Measurements from ENCODE around the gene TM7SF3. TPM values are rescaled to one million over a fixed set of nuclear protein-coding genes. Genes with fewer than 3 reads are reported as not detected.

The TM7SF3 gene
- total RNA-seq, 4 donors from 2014 or later = 67.2 to 142 (median 124) TPM

- 81% methylated on average over 4 of the region's 4 CpGs for WGBS
- no peak overlapping the region for H3K27ac ChIP-seq
- peaks cover 29% of the 10 kb centered on the region for H3K36me3 ChIP-seq
- no peak overlapping the region for H3K4me3 ChIP-seq
- no peaks in the 10 kb centered on the region for H3K27me3 ChIP-seq
- H3K4me1 ChIP-seq = no peaks in the 10 kb centered on the region
- H3K9me3 ChIP-seq = no peaks in the 10 kb centered on the region
- no peak for DNase-seq (ENCODE audit: low spot score in 2 of 2)
- TF ChIP-seq EP300 (IDR thresholded peaks at IDR 0.05) (no peak), POLR2AphosphoS5 (IDR thresholded peaks at IDR 0.05) (no peak), POLR2A (IDR thresholded peaks at IDR 0.05) (no peak)
- TF ChIP-seq, protein P1, sequence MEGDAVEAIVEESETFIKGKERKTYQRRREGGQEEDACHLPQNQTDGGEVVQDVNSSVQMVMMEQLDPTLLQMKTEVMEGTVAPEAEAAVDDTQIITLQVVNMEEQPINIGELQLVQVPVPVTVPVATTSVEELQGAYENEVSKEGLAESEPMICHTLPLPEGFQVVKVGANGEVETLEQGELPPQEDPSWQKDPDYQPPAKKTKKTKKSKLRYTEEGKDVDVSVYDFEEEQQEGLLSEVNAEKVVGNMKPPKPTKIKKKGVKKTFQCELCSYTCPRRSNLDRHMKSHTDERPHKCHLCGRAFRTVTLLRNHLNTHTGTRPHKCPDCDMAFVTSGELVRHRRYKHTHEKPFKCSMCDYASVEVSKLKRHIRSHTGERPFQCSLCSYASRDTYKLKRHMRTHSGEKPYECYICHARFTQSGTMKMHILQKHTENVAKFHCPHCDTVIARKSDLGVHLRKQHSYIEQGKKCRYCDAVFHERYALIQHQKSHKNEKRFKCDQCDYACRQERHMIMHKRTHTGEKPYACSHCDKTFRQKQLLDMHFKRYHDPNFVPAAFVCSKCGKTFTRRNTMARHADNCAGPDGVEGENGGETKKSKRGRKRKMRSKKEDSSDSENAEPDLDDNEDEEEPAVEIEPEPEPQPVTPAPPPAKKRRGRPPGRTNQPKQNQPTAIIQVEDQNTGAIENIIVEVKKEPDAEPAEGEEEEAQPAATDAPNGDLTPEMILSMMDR (IDR thresholded peaks at IDR 0.05) = no peak
These were observed 25.5 kb downstream of the TM7SF3 start for GRCh38 chr12:26988703-26989102.

DNA sequence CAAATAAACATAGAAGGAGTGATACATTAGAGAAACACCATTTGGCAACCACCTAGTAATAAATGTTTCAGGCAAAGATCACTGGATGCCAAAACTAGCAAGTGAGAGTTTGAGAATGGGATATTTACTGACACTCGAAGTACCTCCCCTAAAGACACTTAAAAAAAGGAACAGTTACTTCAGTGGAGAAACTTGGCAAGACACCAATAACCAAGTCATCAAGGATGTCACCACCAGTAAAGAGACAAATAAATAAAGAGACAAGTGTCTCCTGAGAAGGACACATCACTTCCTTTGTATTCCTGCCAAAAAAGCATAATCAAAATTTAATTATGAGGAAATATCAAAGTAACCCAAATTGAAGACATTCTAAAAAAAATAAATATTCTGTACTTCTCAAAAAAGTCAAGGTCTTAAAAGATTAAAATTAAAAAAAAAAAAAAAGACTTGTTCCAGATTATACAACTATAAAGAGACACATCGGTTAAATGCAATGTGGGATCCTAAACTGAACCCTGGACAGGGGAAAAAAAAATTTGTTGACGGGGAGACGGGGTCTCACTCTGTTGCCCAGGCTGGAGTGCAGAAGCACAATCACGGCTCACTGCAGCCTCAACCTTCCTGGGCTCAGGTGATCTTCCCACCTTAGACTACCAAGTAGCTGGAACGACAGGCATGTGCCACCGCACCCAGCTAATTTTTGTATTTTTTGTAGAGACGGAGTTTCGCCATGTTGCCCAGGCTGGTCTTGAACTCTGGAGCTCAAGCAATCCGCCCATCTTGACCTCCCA lies 26.4 kb downstream of the TM7SF3 start:
- no peak for DNase-seq (ENCODE audit: low spot score in 2 of 2)
- Histone ChIP-seq H3K4me1 (no peaks in the 10 kb centered on the region), H3K4me3 (no peak overlapping the region), H3K36me3 (peaks cover 21% of the 10 kb centered on the region), H3K27ac (no peak overlapping the region), H3K9me3 (no peaks in the 10 kb centered on the region), H3K27me3 (no peaks in the 10 kb centered on the region)
- WGBS = 83% methylated on average over 10 of the region's 10 CpGs
- TF ChIP-seq, protein P1 (IDR thresholded peaks at IDR 0.05) = no peak
- TF ChIP-seq POLR2AphosphoS5 (IDR thresholded peaks at IDR 0.05) = no peak
- no peak for TF ChIP-seq EP300 (IDR thresholded peaks at IDR 0.05)
- no peak for TF ChIP-seq POLR2A (IDR thresholded peaks at IDR 0.05)

- no peaks in the 10 kb centered on the region for H3K9me3 ChIP-seq
- no peak overlapping the region for H3K27ac ChIP-seq
- H3K4me1 ChIP-seq = no peaks in the 10 kb centered on the region
- 96% methylated on average over 2 of the region's 2 CpGs for WGBS
- TF ChIP-seq, protein P1 (IDR thresholded peaks at IDR 0.05) = no peak
- TF ChIP-seq POLR2AphosphoS5 (IDR thresholded peaks at IDR 0.05) (no peak), EP300 (IDR thresholded peaks at IDR 0.05) (no peak), POLR2A (IDR thresholded peaks at IDR 0.05) (no peak)
- DNase-seq (ENCODE audit: low spot score in 2 of 2) = no peak
- H3K36me3 ChIP-seq = peaks cover 22% of the 10 kb centered on the region
- no peaks in the 10 kb centered on the region for H3K27me3 ChIP-seq
- H3K4me3 ChIP-seq = no peak overlapping the region
These were observed 31.3 kb downstream of the TM7SF3 start for GRCh38 chr12:26982866-26983265.

GRCh38 chr12:26979733-26980132 lies 34.5 kb downstream of the TM7SF3 start:
- H3K9me3 ChIP-seq = no peaks in the 10 kb centered on the region
- H3K27me3 ChIP-seq = no peaks in the 10 kb centered on the region
- no peaks in the 10 kb centered on the region for H3K4me1 ChIP-seq
- DNase-seq (ENCODE audit: low spot score in 2 of 2) = no peak
- no peak overlapping the region for H3K4me3 ChIP-seq
- peaks cover 43% of the 10 kb centered on the region for H3K36me3 ChIP-seq
- WGBS = 95% methylated on average over 11 of the region's 11 CpGs
- TF ChIP-seq, protein P1 (IDR thresholded peaks at IDR 0.05) = no peak
- TF ChIP-seq POLR2AphosphoS5 (IDR thresholded peaks at IDR 0.05) (no peak), EP300 (IDR thresholded peaks at IDR 0.05) (no peak), POLR2A (IDR thresholded peaks at IDR 0.05) (no peak)
- H3K27ac ChIP-seq = no peak overlapping the region

- no peak for DNase-seq (ENCODE audit: low spot score in 2 of 2)
- Histone ChIP-seq H3K27ac (no peak overlapping the region), H3K27me3 (no peaks in the 10 kb centered on the region), H3K4me3 (no peak overlapping the region), H3K4me1 (no peaks in the 10 kb centered on the region), H3K9me3 (no peaks in the 10 kb centered on the region), H3K36me3 (peaks cover 52% of the 10 kb centered on the region)
- TF ChIP-seq, protein P1 (IDR thresholded peaks at IDR 0.05) = no peak
- no peak for TF ChIP-seq EP300 (IDR thresholded peaks at IDR 0.05)
- no peak for TF ChIP-seq POLR2A (IDR thresholded peaks at IDR 0.05)
- TF ChIP-seq POLR2AphosphoS5 (IDR thresholded peaks at IDR 0.05) = no peak
- WGBS = 81% methylated on average over 1 of the region's 1 CpG
These were observed 35.4 kb downstream of the TM7SF3 start for GRCh38 chr12:26978801-26979200.
